ENCODE measurements around the gene PRDM12.

The PRDM12 gene

DNA sequence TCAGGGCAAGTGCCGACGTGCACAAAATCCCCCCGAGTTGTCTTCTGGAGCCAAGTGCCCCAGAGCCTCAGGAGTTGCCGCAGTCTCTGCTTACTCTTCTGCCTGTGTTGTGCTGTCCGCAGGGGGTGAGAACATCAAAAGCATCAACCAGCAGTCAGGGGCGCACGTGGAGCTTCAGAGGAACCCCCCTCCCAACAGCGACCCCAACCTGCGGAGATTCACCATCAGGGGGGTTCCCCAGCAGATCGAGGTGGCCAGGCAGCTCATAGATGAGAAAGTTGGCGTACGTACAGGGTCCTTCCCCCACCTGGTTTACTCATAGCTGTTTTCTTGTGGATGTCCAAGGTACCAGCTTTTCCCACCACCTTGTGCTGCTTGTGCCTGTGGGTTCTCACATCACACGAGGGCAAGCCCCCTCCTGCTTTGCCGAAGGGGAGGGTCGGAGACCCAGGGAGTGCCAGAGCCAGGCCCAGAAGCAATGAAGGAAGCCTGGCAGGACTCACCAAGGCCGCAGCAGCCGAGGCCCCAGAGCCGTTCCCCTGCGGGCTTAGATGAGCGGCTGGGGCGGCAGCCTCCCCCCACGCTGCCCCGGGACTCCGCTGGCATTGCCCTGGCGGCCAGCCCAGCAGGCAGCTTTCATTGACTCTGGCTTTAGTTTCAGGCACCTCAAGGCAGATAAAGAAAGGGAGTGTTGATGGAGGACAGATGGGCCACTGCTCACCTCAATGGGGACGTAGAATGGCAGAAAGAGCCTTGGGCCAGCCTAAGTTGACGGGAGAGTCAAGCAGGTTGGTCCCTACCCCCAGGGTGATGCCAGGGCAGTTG is 33.7 kb upstream of the PRDM12 start:
- TF ChIP-seq EZH2phosphoT487 (IDR thresholded peaks at IDR 0.05; ENCODE audit: borderline replicate concordance, low read length) = no peak
- TF ChIP-seq, protein P1, sequence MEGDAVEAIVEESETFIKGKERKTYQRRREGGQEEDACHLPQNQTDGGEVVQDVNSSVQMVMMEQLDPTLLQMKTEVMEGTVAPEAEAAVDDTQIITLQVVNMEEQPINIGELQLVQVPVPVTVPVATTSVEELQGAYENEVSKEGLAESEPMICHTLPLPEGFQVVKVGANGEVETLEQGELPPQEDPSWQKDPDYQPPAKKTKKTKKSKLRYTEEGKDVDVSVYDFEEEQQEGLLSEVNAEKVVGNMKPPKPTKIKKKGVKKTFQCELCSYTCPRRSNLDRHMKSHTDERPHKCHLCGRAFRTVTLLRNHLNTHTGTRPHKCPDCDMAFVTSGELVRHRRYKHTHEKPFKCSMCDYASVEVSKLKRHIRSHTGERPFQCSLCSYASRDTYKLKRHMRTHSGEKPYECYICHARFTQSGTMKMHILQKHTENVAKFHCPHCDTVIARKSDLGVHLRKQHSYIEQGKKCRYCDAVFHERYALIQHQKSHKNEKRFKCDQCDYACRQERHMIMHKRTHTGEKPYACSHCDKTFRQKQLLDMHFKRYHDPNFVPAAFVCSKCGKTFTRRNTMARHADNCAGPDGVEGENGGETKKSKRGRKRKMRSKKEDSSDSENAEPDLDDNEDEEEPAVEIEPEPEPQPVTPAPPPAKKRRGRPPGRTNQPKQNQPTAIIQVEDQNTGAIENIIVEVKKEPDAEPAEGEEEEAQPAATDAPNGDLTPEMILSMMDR (IDR thresholded peaks at IDR 0.05; ENCODE audit: low read depth, low read length, poor library complexity, severe bottlenecking) = no peak
- no peak overlapping the region for H3K4me2 ChIP-seq (ENCODE audit: low read length)
- peaks cover 56% of the 10 kb centered on the region for H3K36me3 ChIP-seq (ENCODE audit: control insufficient read depth, low read length)
- H3K27me3 ChIP-seq (ENCODE audit: control insufficient read depth, low read length) = no peaks in the 10 kb centered on the region
- H3K9me3 ChIP-seq (ENCODE audit: control insufficient read depth, insufficient read depth, low read length) = no peaks in the 10 kb centered on the region
- H3K4me3 ChIP-seq (ENCODE audit: low read length) = no peak overlapping the region
- no peaks in the 10 kb centered on the region for H4K20me1 ChIP-seq (ENCODE audit: control insufficient read depth, insufficient read depth, low read depth, low read length)
- H3F3A ChIP-seq (ENCODE audit: control insufficient read depth, insufficient read depth) = no peaks in the 10 kb centered on the region
- H3K27ac ChIP-seq (ENCODE audit: low read depth, low read length) = no peak overlapping the region
- H3K9me2 ChIP-seq (replicated peaks; ENCODE audit: control insufficient read depth, low read length) = no peaks in the 10 kb centered on the region
- H3K79me2 ChIP-seq (ENCODE audit: control insufficient read depth, low read length) = no peaks in the 10 kb centered on the region
- H3K4me1 ChIP-seq (ENCODE audit: control insufficient read depth, low read length) = no peaks in the 10 kb centered on the region

DNA sequence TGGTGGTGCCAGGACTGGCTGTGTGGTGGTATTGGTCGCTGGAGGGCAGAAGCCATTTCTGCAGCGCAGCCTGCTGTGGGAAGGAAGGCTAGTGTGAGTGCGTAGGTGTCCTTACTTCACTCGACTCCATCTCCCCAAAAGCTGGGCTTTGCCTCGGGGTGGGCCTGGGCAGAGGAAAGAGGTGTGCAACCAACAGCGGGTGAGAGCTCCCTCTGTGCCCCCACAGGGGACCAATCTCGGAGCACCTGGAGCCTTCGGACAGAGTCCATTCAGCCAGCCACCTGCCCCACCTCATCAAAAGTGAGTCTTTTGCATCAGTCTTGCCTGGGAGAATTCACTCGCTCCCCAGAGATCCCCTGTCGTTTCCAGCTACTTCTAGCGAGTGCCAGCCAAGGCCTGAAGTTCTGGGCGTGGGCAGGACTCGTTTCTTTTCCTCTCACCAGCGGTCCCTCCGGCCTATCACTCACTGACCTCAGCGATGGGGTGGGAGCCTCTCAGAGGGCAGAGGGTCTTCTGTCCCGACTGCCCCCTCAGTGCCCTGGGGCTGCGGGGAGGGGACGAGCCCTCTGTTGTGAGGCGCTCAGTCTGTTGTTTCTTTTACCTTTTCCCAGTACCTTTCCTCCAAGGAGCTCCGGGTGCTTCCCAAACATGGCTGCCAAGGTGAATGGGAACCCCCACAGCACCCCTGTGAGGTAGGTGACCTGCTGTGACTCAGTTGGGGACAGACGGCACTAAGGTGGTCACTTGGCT is 32.9 kb upstream of the PRDM12 start:
- Histone ChIP-seq H3F3A (ENCODE audit: control insufficient read depth, insufficient read depth) (no peaks in the 10 kb centered on the region), H3K4me1 (ENCODE audit: control insufficient read depth, low read length) (no peaks in the 10 kb centered on the region), H3K36me3 (ENCODE audit: control insufficient read depth, low read length) (peaks cover 49% of the 10 kb centered on the region), H3K79me2 (ENCODE audit: control insufficient read depth, low read length) (no peaks in the 10 kb centered on the region), H3K9me3 (ENCODE audit: control insufficient read depth, insufficient read depth, low read length) (no peaks in the 10 kb centered on the region), H3K27me3 (ENCODE audit: control insufficient read depth, low read length) (no peaks in the 10 kb centered on the region), H4K20me1 (ENCODE audit: control insufficient read depth, insufficient read depth, low read depth, low read length) (no peaks in the 10 kb centered on the region), H3K4me2 (ENCODE audit: low read length) (no peak overlapping the region), H3K9me2 (replicated peaks; ENCODE audit: control insufficient read depth, low read length) (no peaks in the 10 kb centered on the region), H3K4me3 (ENCODE audit: low read length) (no peak overlapping the region), H3K27ac (ENCODE audit: low read depth, low read length) (no peak overlapping the region)
- TF ChIP-seq, protein P1 (IDR thresholded peaks at IDR 0.05; ENCODE audit: low read depth, low read length, poor library complexity, severe bottlenecking) = no peak
- TF ChIP-seq EZH2phosphoT487 (IDR thresholded peaks at IDR 0.05; ENCODE audit: borderline replicate concordance, low read length) = no peak

DNA sequence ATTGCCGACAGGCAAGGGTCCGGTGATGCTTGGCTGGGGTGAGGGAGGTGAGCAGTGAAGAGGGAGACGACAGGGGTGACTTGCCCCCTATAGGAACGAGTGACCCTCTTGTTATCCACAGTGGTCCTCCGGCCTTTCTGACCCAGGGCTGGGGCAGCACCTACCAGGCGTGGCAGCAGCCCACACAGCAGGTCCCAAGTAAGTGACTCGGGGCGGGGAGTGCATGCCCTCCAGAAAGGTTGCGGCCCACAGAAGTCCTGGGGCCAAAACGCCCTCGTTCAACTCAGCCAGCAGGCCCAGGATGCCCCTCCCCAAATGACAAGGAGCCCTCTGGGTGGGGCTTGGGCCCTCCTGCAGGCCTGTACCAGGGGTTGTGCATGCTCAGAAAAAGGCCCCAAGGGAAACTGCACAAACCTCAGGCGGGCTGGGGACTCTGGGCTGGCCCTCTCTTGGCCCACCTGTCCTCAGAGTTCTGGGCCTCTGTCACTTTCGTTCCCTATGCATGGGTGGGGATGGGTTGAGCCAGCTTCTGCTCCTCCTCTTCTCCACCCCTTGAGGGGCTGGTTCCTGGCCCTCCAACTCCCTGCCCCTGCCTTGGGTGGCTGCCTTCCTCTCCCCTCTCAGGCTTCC is 32.2 kb upstream of the PRDM12 start:
- H3K36me3 ChIP-seq (ENCODE audit: control insufficient read depth, low read length) = peaks cover 42% of the 10 kb centered on the region

More for the DNA sequence above, 32.2 kb upstream of the PRDM12 start:
- H3K4me1 ChIP-seq (ENCODE audit: control insufficient read depth, low read length) = no peaks in the 10 kb centered on the region
- H3K4me3 ChIP-seq (ENCODE audit: low read length) = no peak overlapping the region
- no peaks in the 10 kb centered on the region for H3K27me3 ChIP-seq (ENCODE audit: control insufficient read depth, low read length)
- H3K79me2 ChIP-seq (ENCODE audit: control insufficient read depth, low read length) = no peaks in the 10 kb centered on the region
- H3K9me3 ChIP-seq (ENCODE audit: control insufficient read depth, insufficient read depth, low read length) = no peaks in the 10 kb centered on the region
- no peak overlapping the region for H3K4me2 ChIP-seq (ENCODE audit: low read length)
- no peaks in the 10 kb centered on the region for H3K9me2 ChIP-seq (replicated peaks; ENCODE audit: control insufficient read depth, low read length)
- TF ChIP-seq, protein P1 (IDR thresholded peaks at IDR 0.05; ENCODE audit: low read depth, low read length, poor library complexity, severe bottlenecking) = no peak
- no peak for TF ChIP-seq EZH2phosphoT487 (IDR thresholded peaks at IDR 0.05; ENCODE audit: borderline replicate concordance, low read length)
- H3K27ac ChIP-seq (ENCODE audit: low read depth, low read length) = no peak overlapping the region
- no peaks in the 10 kb centered on the region for H4K20me1 ChIP-seq (ENCODE audit: control insufficient read depth, insufficient read depth, low read depth, low read length)
- peaks cover 2% of the 10 kb centered on the region; the same call in 1 of the 2 replicates for H3F3A ChIP-seq (ENCODE audit: control insufficient read depth, insufficient read depth)

Data from DOHH2 (cell line).